ENCODE results near the gene CFAP54.

DNA sequence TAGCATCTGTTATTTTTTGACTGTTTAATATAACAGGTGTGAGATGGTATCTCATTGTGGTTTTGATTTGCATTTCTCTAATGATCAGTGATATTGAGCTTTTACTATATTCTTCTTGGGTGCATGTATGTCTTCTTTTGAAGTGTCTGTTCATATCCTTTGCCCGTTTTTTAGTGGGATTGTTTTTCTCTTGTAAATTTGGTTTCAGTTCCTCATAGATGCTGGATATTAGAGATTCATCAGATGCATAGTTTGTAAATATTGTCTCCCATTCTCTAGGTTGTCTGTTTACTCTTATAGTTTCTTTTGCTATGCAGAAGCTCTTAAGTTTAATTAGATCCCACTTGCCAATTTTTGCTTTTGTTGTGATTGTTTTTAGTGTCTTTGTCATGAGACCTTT is 368.8 kb downstream of the CFAP54 start:
- TF ChIP-seq, protein P1, sequence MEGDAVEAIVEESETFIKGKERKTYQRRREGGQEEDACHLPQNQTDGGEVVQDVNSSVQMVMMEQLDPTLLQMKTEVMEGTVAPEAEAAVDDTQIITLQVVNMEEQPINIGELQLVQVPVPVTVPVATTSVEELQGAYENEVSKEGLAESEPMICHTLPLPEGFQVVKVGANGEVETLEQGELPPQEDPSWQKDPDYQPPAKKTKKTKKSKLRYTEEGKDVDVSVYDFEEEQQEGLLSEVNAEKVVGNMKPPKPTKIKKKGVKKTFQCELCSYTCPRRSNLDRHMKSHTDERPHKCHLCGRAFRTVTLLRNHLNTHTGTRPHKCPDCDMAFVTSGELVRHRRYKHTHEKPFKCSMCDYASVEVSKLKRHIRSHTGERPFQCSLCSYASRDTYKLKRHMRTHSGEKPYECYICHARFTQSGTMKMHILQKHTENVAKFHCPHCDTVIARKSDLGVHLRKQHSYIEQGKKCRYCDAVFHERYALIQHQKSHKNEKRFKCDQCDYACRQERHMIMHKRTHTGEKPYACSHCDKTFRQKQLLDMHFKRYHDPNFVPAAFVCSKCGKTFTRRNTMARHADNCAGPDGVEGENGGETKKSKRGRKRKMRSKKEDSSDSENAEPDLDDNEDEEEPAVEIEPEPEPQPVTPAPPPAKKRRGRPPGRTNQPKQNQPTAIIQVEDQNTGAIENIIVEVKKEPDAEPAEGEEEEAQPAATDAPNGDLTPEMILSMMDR (IDR thresholded peaks at IDR 0.05), result no peak
- no peak for TF ChIP-seq POLR2AphosphoS5 (IDR thresholded peaks at IDR 0.05)
- TF ChIP-seq EP300 (IDR thresholded peaks at IDR 0.05), result no peak
- no peak for TF ChIP-seq POLR2A (IDR thresholded peaks at IDR 0.05)

Data from suprapubic skin (tissue), 4 donors.